Small intestine (tissue), 7 donors: ENCODE data around the gene CFAP410. TPM values are rescaled to one million over a fixed set of nuclear protein-coding genes. Genes with fewer than 3 reads are reported as not detected.

ENCODE experiments used
- DNase-seq, 2 donors: peaks; one replicate each; pipeline versions ENCODE4 v3.0.0 to v3.0.0-alpha.2; 2013
- FAIRE-seq: peaks from 2 replicates; lab custom pipeline; 2012; peaks lifted over from hg19 to GRCh38; lab: Jason Lieb, UNC
- H3K27ac ChIP-seq, 3 donors: one replicate each; pipeline ENCODE4 v1.5.1; 2013; ENCODE audit warnings: low read length in 2 of 3, mild to moderate bottlenecking in 2 of 3, control low read depth in 1 of 3, inconsistent platforms in 1 of 3, low read depth in 1 of 3, moderate library complexity in 1 of 3
- H3K27me3 ChIP-seq, 3 donors: one replicate each; pipeline ENCODE4 v1.6.1; 2013; ENCODE audit warnings: low read length in 3 of 3, inconsistent platforms in 1 of 3; ENCODE audit not compliant: control insufficient read depth in 3 of 3, insufficient read depth in 3 of 3
- H3K36me3 ChIP-seq, 3 donors: one replicate each; pipeline ENCODE4 v1.6.1; 2013; ENCODE audit warnings: low read length in 3 of 3, inconsistent platforms in 1 of 3, low read depth in 1 of 3, mild to moderate bottlenecking in 1 of 3, moderate library complexity in 1 of 3; ENCODE audit not compliant: control insufficient read depth in 3 of 3, insufficient read depth in 2 of 3
- H3K4me1 ChIP-seq, 3 donors: one replicate each; pipeline ENCODE4 v1.6.1; 2013; ENCODE audit warnings: low read length in 2 of 3, inconsistent platforms in 1 of 3, low read depth in 1 of 3, mild to moderate bottlenecking in 1 of 3, moderate library complexity in 1 of 3; ENCODE audit not compliant: control insufficient read depth in 3 of 3, insufficient read depth in 2 of 3
- H3K4me3 ChIP-seq, 3 donors: one replicate each; pipeline ENCODE4 v1.5.1; 2013; ENCODE audit warnings: low read length in 3 of 3, control low read depth in 1 of 3, inconsistent platforms in 1 of 3, low read depth in 1 of 3, mild to moderate bottlenecking in 1 of 3, moderate library complexity in 1 of 3
- H3K9me3 ChIP-seq, 2 donors: one replicate each; pipeline ENCODE4 v1.6.1; 2013; ENCODE audit warnings: low read depth in 1 of 2, low read length in 1 of 2; ENCODE audit not compliant: control insufficient read depth in 2 of 2, insufficient read depth in 1 of 2
- WGBS, 3 donors: extraction: QIAGEN DNeasy Blood & Tissue Kit; methylation state at CpG; one replicate each; pipeline ENCODE4 v1.1.7; 2013; 5-methylcytosine and 5-hydroxymethylcytosine counted together
- polyA plus RNA-seq, 4 donors: library from polyadenylated mRNA; stranded (reverse) in 3 of 4; unstranded in 1 of 4; fragments of 200-250 nt in 3 of 4; fragments of 120-200 nt in 1 of 4; gene quantifications; one replicate each; pipeline versions ENCODE4 v1.2.1 to v1.2.3, GENCODE V29; 2013
- donor health status: healthy with polysubstance abuse.
- donor health status: control.
- donor health status: control.
- donor health status: Bipolar disorder and iron deficiency.
- donor health status: healthy.

The CFAP410 gene
- polyA plus RNA-seq, 4 donors = 17.9 to 35.9 (median 32.3) TPM

DNA sequence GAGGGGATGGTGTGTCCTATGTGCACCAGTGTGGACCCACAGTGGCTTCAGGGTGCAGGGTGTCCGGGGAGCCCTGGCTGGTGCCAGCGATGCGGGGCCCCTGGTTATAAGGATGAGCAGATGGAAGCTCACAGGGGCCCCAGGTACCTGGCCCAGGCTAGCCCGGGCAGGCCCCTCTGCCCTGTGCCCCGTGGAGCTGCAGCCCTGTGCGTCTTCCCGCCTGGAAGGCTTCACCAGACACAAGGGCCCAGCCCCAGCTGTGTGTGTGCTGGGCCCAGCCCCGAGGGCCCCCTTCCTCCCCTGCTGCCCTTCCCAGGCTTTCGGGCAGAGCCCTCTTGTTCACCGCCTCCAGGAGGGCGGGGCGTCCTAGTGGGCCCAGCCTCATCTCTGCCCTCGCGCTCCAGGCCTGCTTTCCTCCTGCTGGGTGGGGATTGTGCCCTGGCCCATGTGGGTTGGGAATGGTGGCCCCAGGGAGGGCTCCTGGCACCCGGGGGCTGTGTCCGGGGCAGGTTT is 23.4 kb downstream of the CFAP410 start:
- FAIRE-seq = no peak

DNA sequence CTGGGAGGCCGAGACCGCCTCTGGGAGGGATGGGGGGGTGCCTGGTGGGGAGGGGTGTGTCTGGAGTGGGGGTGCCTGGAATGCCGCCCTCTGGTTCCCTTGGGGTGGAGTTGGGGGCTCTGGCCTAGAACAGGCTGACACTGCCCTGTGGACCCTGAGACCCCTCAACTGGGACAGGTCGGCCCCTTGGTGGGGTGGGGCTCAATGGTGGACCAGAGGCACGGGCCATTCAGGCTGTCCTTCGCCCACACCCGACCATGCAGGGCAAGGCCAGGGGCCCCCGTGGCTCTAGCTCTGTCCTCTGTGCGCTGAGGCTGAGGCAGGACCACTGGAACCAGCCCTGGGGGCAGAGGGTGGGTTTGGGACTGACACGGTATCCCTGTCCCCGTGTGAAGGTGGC is 24.6 kb downstream of the CFAP410 start:
- H3K4me1 ChIP-seq = no peaks in the 10 kb centered on the region
- DNase-seq (no peak), FAIRE-seq (no peak)
- 89 to 93% (median 92%) methylated on average over 9 to 11 of the region's 11 CpGs for WGBS, 3 donors
- peaks cover 20 to 100% (median 39%) of the 10 kb centered on the region in 3 donors for H3K36me3 ChIP-seq
- H3K9me3 ChIP-seq = no peaks in the 10 kb centered on the region
- no peak overlapping the region for H3K27ac ChIP-seq
- no peak overlapping the region for H3K4me3 ChIP-seq
- H3K27me3 ChIP-seq = no peaks in the 10 kb centered on the region

More for the DNA sequence above, 23.4 kb downstream of the CFAP410 start:
- H3K4me1 ChIP-seq = no peaks in the 10 kb centered on the region
- no peak overlapping the region for H3K4me3 ChIP-seq
- no peaks in the 10 kb centered on the region for H3K9me3 ChIP-seq
- 85 to 93% (median 89%) methylated on average over 14 to 16 of the region's 16 CpGs for WGBS, 3 donors
- peaks cover 24 to 99% (median 42%) of the 10 kb centered on the region in 3 donors for H3K36me3 ChIP-seq
- no peak overlapping the region for H3K27ac ChIP-seq
- DNase-seq = no peak
- H3K27me3 ChIP-seq = no peaks in the 10 kb centered on the region

DNA sequence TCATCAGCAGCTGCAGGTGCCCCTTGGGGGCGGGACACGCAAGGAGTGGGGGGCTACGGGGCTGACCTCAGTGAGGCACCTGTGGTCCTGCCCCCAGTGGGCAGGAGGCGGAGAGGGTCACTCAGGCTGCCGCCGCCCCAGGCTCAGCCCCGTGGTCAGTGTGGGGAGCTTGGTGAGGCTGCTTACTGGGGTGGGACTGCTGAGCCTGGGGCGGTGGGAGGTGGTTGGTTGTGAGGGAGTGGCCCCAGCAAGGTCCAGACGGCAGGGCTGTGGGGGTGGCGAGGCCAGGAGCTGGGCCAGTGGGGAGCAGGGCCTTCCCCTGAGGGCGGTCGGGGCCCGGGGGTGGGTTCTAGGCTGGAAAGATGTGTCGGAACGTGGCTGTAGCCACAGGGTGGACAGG is 25.1 kb downstream of the CFAP410 start:
- Histone ChIP-seq H3K4me3 (no peak overlapping the region), H3K9me3 (no peaks in the 10 kb centered on the region), H3K27ac (no peak overlapping the region), H3K4me1 (no peaks in the 10 kb centered on the region), H3K27me3 (no peaks in the 10 kb centered on the region), H3K36me3 (peaks cover 20 to 100% (median 36%) of the 10 kb centered on the region in 3 donors)
- DNase-seq = no peak
- 89 to 97% (median 91%) methylated on average over 14 to 15 of the region's 15 CpGs for WGBS, 3 donors
- no peak for FAIRE-seq

DNA sequence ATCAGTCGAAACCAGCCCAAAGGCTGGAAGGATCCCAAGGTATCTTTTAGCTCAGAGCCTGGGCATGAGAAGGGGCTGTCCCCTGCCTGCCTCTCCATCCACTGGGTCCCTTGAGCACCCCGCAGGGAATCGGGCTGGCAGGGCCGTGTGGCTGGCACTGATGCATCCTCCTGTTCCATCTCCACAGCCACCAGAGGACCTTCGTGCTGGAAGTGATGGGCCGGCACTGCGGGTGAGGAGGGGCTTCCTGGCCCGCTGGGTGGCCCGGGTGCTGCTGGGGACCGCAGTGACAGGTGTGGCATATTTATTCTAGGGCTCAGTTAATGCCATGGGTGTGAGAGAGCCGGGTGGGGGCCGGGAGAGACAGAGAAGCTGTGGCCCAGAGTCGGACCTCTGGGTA is 25.7 kb downstream of the CFAP410 start:
- H3K36me3 ChIP-seq = peaks cover 20 to 99% (median 32%) of the 10 kb centered on the region in 3 donors
- no peak overlapping the region for H3K4me3 ChIP-seq
- no peaks in the 10 kb centered on the region for H3K9me3 ChIP-seq
- DNase-seq = no peak
- no peak for FAIRE-seq
- no peak overlapping the region for H3K27ac ChIP-seq
- no peaks in the 10 kb centered on the region for H3K27me3 ChIP-seq
- H3K4me1 ChIP-seq = no peaks in the 10 kb centered on the region
- 88 to 94% (median 93%) methylated on average over 12 to 13 of the region's 13 CpGs for WGBS, 3 donors

DNA sequence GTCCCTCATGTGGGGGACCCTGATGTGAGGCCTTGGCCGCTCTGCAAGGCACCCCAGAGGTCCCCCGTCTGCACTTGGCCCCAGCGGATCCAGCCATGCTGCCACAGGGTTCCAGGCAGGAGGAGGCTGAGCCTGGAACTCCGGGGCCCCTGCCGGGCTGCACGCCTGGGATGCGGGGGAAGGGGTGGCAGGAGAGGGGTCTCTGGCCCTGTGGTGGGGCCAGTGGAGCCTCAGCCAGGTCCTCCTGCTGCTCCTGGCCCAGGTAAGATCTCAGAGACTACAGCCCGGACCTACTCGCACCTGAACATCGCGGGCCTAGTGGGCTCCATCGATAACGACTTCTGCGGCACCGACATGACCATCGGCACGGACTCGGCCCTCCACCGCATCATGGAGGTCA is 26.5 kb downstream of the CFAP410 start:
- FAIRE-seq (no peak), DNase-seq (no peak)
- Histone ChIP-seq H3K4me3 (no peak overlapping the region), H3K36me3 (peaks cover 20 to 99% (median 28%) of the 10 kb centered on the region in 3 donors), H3K9me3 (no peaks in the 10 kb centered on the region), H3K27ac (no peak overlapping the region), H3K4me1 (no peaks in the 10 kb centered on the region), H3K27me3 (no peaks in the 10 kb centered on the region)
- WGBS, 3 donors = 96 to 98% (median 97%) methylated on average over 17 to 19 of the region's 19 CpGs

DNA sequence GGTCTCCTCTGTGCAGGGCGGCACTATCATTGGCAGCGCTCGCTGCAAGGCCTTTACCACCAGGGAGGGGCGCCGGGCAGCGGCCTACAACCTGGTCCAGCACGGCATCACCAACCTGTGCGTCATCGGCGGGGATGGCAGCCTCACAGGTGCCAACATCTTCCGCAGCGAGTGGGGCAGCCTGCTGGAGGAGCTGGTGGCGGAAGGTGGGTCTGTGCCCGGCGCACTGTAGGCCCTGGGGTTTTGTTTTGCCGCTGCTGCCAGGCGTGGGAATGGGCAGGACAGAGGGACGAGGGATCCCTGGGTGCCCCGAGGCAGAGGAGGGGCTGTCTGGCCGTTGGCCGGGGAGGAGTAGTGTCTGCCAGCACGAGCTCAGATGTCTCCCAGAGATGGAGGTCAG is 27.1 kb downstream of the CFAP410 start:
- no peaks in the 10 kb centered on the region for H3K27me3 ChIP-seq
- no peaks in the 10 kb centered on the region for H3K9me3 ChIP-seq
- H3K36me3 ChIP-seq = peaks cover 22 to 99% (median 28%) of the 10 kb centered on the region in 3 donors
- DNase-seq (no peak), FAIRE-seq (no peak)
- no peaks in the 10 kb centered on the region for H3K4me1 ChIP-seq
- no peak overlapping the region for H3K27ac ChIP-seq
- no peak overlapping the region for H3K4me3 ChIP-seq
- WGBS, 3 donors = 92 to 95% (median 93%) methylated on average over 21 to 22 of the region's 22 CpGs

DNA sequence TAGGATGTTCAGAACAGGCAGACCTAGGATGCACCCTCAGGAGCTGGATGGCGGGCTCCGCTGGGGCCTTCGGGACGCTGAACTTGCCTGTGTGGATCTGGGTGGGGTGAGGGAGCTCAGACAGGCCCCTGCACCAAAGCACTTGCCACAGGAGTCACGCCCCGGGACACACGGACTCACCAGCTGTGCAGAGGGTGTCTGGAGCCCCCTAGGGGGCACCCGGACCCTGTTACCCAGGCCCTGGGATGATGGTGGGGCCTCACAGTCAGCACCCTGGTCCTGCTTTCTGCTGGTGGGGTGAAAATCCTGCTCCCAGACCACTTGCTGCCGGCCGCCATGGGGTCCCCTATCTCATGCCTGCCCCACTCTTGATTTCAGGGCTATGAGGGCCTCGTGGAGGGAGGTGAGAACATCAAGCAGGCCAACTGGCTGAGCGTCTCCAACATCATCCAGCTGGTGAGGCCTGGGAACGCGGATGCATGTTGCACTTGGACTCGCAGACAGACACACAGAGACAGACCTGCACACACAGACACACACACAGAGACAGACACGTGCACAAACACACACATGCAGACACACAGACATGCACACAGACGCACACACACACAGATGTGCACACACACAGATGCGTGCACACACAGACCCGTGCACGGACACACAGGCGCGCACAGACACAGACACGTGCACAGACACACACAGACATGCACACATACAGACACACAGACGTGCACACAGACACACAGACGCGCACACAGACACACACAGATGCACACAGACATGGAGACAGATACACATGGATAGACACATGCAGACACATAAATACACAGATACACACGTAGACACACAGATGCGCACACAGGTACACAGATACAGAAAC is 28.3 kb downstream of the CFAP410 start:
- Histone ChIP-seq H3K27me3 (no peaks in the 10 kb centered on the region), H3K9me3 (no peaks in the 10 kb centered on the region), H3K4me3 (no peak overlapping the region), H3K4me1 (peaks cover 0 to 7% (median 0%) of the 10 kb centered on the region in 3 donors), H3K36me3 (peaks cover 22 to 99% (median 23%) of the 10 kb centered on the region in 3 donors), H3K27ac (no peak overlapping the region)
- 91 to 92% (median 92%) methylated on average over 27 to 28 of the region's 28 CpGs for WGBS, 3 donors
- FAIRE-seq = no peak
- DNase-seq = no peak

DNA sequence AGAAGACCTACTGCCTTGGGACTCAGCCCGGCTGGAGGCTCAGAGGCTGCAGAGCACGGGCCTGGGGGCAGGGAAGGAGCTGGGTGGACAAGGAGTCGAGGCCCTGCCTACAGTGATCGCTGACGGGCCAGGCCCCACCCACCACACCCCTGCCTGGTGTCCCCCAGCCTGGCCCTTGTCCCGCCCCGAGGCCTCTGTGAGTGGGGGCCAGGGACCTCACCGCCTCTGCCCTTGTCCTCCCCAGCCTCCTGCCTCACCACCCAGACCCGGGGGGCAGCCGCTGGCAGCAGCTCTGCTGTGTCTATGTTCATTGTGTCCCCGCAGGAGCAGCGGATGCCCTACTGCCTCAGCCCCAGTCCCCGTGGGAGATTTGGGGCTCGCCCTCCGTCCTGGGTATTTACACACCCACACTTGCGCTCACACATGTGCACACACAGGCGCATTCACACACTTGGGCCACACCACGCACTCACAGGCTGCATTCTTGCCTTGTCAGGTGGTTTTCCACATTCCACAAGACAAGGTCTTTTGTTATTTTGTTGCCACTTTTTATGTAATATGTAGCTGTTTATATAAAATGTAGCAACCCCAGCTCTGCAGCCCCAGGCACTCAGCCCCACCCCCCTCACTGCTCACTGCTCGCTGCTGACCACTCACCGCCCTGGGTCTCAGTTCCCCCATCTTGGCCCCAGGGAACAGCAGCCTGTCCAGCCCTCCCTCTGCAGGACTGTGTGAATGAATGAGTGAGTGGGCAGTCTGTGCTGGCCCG is 32.1 kb downstream of the CFAP410 start:
- DNase-seq = no peak
- no peaks in the 10 kb centered on the region for H3K27me3 ChIP-seq
- 86 to 93% (median 90%) methylated on average over 16 to 21 of the region's 21 CpGs for WGBS, 3 donors
- peaks cover 8 to 37% (median 11%) of the 10 kb centered on the region in 3 donors for H3K4me1 ChIP-seq
- peaks cover 11 to 81% (median 12%) of the 10 kb centered on the region in 3 donors for H3K36me3 ChIP-seq
- no peak for FAIRE-seq
- H3K9me3 ChIP-seq = no peaks in the 10 kb centered on the region
- H3K27ac ChIP-seq = no peak overlapping the region
- no peak overlapping the region for H3K4me3 ChIP-seq
